ENCODE data around the gene CCDC17.

CCDC17 gene

GRCh38 chr1:45623972-45624371 lies at the start of gene CCDC17:
Gene CCDC17 (minus strand): TSS chr1:45624054. CDS start chr1:45623909, 145 bp downstream.
- no peak for DNase-seq

- no peak for DNase-seq
These were observed 46.2 kb upstream of the CCDC17 start for GRCh38 chr1:45669859-45670655.

DNA sequence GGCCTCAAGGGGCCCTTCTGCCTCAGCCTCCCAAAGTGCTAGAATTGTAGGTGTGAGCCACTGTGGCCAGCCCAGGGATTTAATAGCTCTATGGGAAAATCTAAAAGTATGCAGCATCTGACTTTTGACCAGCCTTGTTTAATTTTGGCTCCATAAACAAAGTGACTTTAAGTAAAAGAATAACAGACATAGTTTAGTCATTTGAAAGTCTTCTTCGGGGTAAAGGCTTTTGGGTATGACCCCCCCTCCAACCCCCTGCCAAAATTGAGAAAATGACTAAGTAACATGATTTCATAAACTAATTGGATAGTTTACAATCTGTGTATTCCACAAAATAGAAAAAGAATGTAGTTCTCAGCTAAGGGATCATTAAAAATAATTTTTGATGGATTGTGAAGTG lies 45.5 kb upstream of the CCDC17 start:
- DNase-seq: no peak

DNA sequence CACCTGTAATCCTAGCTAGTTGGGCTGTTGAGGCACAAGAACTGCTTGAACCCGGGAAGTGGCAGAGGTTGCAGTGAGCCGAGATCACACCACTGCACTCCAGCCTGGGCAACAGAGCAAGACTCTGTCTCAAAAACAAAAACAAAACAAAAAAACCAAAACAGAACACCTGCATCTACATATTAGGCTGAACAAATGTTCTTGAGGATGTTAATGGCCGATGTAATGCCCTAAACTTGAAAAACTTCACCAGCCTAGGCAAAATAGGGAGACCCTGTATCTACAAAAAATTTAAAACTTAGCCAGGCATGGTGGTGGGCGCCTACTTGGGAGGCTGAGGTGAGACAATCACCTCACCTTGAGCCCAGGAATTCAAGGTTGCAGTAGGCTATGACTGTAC lies 44.7 kb upstream of the CCDC17 start:
- no peak for DNase-seq

GRCh38 chr1:45667321-45668111 lies 43.7 kb upstream of the CCDC17 start:
- DNase-seq: no peak

DNA sequence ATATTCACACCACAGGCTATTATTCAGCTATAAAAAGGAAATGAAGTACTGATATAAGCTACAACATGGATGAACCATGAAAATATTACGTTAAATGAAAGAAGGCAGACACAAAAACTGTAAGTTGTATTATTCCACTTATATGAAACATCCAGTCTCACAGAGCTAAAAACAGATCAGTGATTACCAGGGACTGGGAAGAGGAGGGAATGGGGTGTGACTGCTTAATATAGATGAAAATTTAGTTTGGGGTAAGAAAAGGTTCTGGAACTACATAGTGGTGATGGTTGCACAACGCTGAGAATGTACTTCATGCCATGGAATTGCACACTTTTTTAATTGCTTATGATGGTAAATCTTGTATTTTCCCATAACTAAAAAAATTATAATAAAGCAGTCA lies 43.0 kb upstream of the CCDC17 start:
- DNase-seq: no peak

- DNase-seq: no peak
These were observed 36.5 kb upstream of the CCDC17 start for GRCh38 chr1:45660336-45660735.

GRCh38 chr1:45659222-45659621 lies 35.4 kb upstream of the CCDC17 start:
- no peak for DNase-seq

GRCh38 chr1:45658171-45658570 lies 34.3 kb upstream of the CCDC17 start:
- DNase-seq: no peak

DNA sequence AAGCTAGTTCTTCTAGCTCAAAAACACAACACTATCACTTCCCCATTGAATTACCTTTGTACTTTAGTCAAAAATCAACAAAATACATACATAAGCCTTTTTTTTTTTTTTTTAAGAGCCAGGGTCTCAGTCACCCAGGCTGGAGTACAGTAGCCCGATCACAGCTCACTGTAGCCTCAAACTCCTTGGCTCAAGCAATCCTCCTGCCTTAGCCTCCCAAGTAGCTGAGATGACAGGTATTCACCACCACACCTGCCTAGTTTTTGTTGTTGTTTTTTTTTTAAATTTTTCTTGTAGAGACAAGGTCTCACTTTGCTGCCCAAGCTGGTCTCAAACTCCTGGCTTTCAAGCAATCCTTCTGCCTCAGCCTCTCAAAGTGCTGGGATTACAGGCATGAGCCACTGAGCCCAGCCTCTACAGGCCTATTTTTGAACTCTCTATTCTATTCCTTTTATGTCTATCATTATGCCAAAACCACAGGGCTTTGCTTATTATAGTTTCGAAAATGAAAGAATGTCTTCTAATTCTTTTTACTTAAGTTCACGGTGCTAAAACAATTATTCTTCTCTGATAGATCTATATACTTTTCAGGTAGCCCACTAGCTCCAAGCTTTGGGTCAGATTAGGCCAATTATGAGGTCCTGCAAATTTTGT lies 32.8 kb upstream of the CCDC17 start:
- DNase-seq: no peak

- DNase-seq: no peak
These were observed 30.9 kb upstream of the CCDC17 start for GRCh38 chr1:45654540-45655280.

GRCh38 chr1:45647248-45648021 lies 23.6 kb upstream of the CCDC17 start:
- DNase-seq: no peak

- no peak for DNase-seq
These were observed 20.8 kb upstream of the CCDC17 start for GRCh38 chr1:45644661-45645060.

DNA sequence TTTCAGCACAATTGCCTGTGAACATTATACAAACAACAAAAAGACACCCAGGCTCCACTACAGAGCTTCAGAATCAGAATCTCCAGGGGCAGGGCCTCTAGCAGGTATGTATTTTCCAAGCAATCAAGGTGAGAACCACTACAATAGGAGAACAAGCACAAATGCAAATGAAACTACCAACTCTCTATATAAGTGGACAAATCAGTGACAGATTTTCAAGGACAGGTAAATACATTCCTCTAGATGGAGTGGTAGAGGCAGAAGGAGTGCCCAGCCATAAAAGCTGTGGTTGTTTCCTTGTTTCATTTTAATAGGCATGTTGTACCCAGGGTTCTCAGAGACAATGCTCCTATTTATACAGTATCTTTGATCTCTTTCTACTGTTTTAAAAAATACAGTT lies 20.1 kb upstream of the CCDC17 start:
- no peak for DNase-seq

DNA sequence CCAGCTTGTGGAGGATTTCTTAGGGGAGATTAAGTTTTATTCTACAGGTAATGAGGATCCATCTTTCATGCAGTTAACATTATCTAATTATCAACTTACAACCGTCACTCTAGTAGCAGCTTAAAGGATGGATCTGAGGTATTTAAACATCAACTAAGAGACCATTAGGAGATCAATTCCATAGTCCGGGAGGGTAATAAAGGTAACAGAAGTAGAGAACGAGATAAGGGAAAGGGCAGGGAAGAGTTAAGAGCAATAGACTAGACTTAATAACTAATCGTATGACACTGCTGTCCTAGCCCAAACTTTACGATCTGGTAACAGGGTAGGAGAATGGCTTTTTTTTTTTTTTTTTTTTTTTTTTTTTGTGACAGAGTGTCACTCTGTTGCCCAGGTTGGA lies 19.5 kb upstream of the CCDC17 start:
- DNase-seq: no peak

DNA sequence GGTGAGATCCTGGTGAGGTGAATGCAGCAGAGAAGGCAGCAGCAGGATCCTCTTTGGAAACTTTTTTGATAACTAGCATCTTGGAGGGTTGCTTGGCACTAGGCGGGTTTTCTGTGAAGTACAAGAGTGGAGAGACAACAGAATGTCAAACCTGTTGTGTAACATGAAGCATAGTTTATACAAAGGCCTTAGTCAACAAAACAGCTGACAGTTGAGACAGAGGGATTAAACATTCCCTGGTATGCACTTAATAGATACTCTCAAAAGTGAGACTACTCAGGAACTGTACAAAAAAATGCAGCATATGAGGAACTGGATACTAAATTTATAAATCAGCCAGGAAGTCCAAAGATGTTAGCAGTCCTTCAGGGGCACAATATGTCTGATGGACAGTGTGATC lies 16.4 kb upstream of the CCDC17 start:
- no peak for DNase-seq

GRCh38 chr1:45635211-45635610 lies 11.4 kb upstream of the CCDC17 start:
- DNase-seq: no peak

- DNase-seq: no peak
These were observed 6.6 kb upstream of the CCDC17 start for GRCh38 chr1:45630429-45630828.

GRCh38 chr1:45629035-45629434 lies 5.2 kb upstream of the CCDC17 start:
- DNase-seq: no peak

DNA sequence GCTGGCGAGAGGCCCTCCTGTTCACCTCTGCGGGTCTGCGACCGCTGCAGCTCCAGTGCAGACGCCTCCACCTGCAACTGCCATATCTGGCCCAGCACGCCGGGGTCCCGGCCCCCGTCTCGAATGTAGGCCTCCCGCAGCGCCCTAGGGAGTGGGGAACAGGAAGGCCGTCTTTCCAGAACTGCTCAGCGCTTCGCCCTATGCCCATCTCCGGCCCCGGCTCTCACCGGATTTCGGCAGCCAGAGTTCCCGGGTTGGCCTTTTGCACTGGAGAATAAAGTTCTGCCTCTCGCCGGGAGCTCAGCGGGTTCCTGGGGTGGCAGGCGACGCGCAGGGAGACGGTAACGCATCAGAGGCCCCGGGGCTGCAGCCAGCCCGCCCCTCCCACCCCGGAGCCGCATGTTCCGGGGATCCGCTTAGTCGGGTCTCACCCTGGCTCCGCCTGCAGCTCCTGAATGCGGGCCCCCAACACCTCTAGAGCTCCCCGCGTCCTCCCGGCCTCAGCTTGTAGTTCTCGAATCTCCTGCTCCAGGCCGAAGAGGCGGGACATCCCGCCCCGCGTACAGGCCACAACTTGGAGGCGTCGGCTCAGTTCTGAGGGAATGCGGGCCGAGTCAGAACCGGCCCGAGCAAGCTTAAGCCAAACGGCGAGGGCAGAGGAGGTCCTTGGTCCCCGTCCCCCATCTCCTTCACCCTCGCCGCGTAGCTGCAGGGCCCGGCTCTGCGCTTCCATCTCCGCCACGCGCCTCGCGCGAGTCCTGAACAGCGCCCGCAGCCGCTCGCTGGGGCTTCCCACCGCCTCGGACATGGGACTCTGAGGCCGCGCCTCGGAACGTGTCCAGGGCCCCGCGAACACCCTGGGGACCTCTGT lies 1.1 kb downstream of the CCDC17 start:
- DNase-seq: no peak

- no peak for DNase-seq
These were observed 1.8 kb downstream of the CCDC17 start for GRCh38 chr1:45621895-45622523.

Data from NCI-H1417 treated with DMSO at 0.1 percent for 48 hours (cell line).